Esophagus muscularis mucosa (tissue), 3 donors: Measurements from ENCODE around the gene SNAP47.

ENCODE experiments used
- CTCF ChIP-seq, 3 experiments: fragments of 200-600 bp in 2 of 3; fragments of 450-650 bp in 1 of 3; sonication (generic) in 2 of 3; IDR thresholded peaks; one replicate each; pipeline ENCODE4 v1.5.1; 2017 to 2019; ENCODE audit warnings: antibody characterized with exemption in 3 of 3, mild to moderate bottlenecking in 2 of 3, moderate library complexity in 1 of 3
- POLR2AphosphoS5 ChIP-seq, 2 donors: sonication (generic); formaldehyde crosslinking; IDR thresholded peaks; one replicate each; pipeline ENCODE4 v1.6.1; 2017; ENCODE audit warnings: antibody characterized with exemption in 2 of 2

- TF ChIP-seq CTCF (IDR thresholded peaks at IDR 0.05) (no peak), POLR2AphosphoS5 (IDR thresholded peaks at IDR 0.05) (no peak)
Observed at GRCh38 chr1:227763246-227764018, 28.2 kb downstream of the SNAP47 start.
